GM18526 (cell line): ENCODE data around the gene CHST14.

Experiments used
- POLR2A ChIP-seq: IDR thresholded peaks from 3 replicates; pipeline ENCODE4 v1.6.1; 2011; ENCODE audit not compliant: insufficient read length; ENCODE audit errors: extremely low read depth

Gene CHST14

GRCh38 chr15:40451527-40452158, 19.1 kb upstream of the CHST14 start:
- TF ChIP-seq POLR2A = no peak

GRCh38 chr15:40452296-40453090, 18.3 kb upstream of the CHST14 start:
- TF ChIP-seq POLR2A = no peak

GRCh38 chr15:40454904-40455391, 15.8 kb upstream of the CHST14 start:
- TF ChIP-seq POLR2A = no peak

- no peak for TF ChIP-seq POLR2A
Measured at GRCh38 chr15:40456299-40456712, 14.5 kb upstream of the CHST14 start.

GRCh38 chr15:40456738-40457137, 14.0 kb upstream of the CHST14 start:
- no peak for TF ChIP-seq POLR2A

GRCh38 chr15:40458495-40459371, 12.1 kb upstream of the CHST14 start:
- TF ChIP-seq POLR2A = no peak

- no peak for TF ChIP-seq POLR2A
Measured at GRCh38 chr15:40459391-40460015, 11.3 kb upstream of the CHST14 start.

- TF ChIP-seq POLR2A = no peak
Measured at GRCh38 chr15:40460404-40460803, 10.4 kb upstream of the CHST14 start.

- no peak for TF ChIP-seq POLR2A
Measured at GRCh38 chr15:40461958-40462357, 8.8 kb upstream of the CHST14 start.

GRCh38 chr15:40463279-40463678, 7.5 kb upstream of the CHST14 start:
- TF ChIP-seq POLR2A = no peak

- TF ChIP-seq POLR2A = no peak
Measured at GRCh38 chr15:40463886-40464545, 6.8 kb upstream of the CHST14 start.

- TF ChIP-seq POLR2A = no peak
Measured at GRCh38 chr15:40464595-40465185, 6.1 kb upstream of the CHST14 start.

- no peak for TF ChIP-seq POLR2A
Measured at GRCh38 chr15:40465939-40466338, 4.8 kb upstream of the CHST14 start.
